A673 (cell line): ENCODE measurements around the gene HADHA. TPM values are rescaled to one million over a fixed set of nuclear protein-coding genes. Genes with fewer than 3 reads are reported as not detected.

Experiments
- BruUV-seq: library from RNA; stranded (reverse); fragments of 400-500 nt; replicated peaks from 2 replicates; lab custom pipeline; 2021; lab: Mats Ljungman, UMichigan
- CTCF ChIA-PET: fragments of 300-600 bp; sonication (Branson Sonifier 250); formaldehyde crosslinking; loops from one replicate; lab custom pipeline; 2022; ENCODE audit warnings: antibody characterized with exemption; lab: Charles Lee
- POLR2A ChIA-PET: fragments of 300-600 bp; sonication (Branson Sonifier 250); formaldehyde crosslinking; loops from one replicate; lab custom pipeline; 2022; ENCODE audit warnings: antibody characterized with exemption; ENCODE audit not compliant: low non-redundant PET; lab: Charles Lee
- DNase-seq: peaks from one replicate; pipeline ENCODE4 v3.0.0-alpha.2; 2015; ENCODE audit warnings: low spot score
- H3K27ac ChIP-seq: fragments of 200-600 bp; sonication (generic); 2 replicates; pipeline ENCODE4 v1.5.1; 2016; ENCODE audit warnings: mixed run types, low read depth, mild to moderate bottlenecking, mixed read lengths, antibody characterized with exemption, low read length; ENCODE audit not compliant: poor library complexity, severe bottlenecking
- H3K27me3 ChIP-seq: fragments of 200-600 bp; sonication (generic); replicated peaks from 2 replicates; pipeline ENCODE4 v1.6.1; 2017; ENCODE audit warnings: mixed run types, low read depth, mild to moderate bottlenecking, mixed read lengths, antibody characterized with exemption, low read length; ENCODE audit not compliant: insufficient read depth, poor library complexity
- H3K36me3 ChIP-seq: fragments of 200-600 bp; sonication (generic); 2 replicates; pipeline ENCODE4 v1.6.1; 2016; ENCODE audit warnings: mixed run types, mild to moderate bottlenecking, mixed read lengths, antibody characterized with exemption, low read length; ENCODE audit not compliant: insufficient read depth, poor library complexity, severe bottlenecking
- H3K4me1 ChIP-seq: fragments of 200-600 bp; sonication (generic); 2 replicates; pipeline ENCODE4 v1.6.1; 2017; ENCODE audit warnings: mixed run types, mild to moderate bottlenecking, mixed read lengths, antibody characterized with exemption, low read length; ENCODE audit not compliant: insufficient read depth, poor library complexity, severe bottlenecking
- H3K4me3 ChIP-seq: fragments of 200-600 bp; sonication (generic); 2 replicates; pipeline ENCODE4 v1.5.1; 2016; ENCODE audit warnings: low read depth, mixed run types, mild to moderate bottlenecking, mixed read lengths, low read length; ENCODE audit not compliant: poor library complexity, severe bottlenecking
- H3K9me3 ChIP-seq: fragments of 200-600 bp; sonication (generic); 2 replicates; pipeline ENCODE4 v1.6.1; 2016; ENCODE audit warnings: mixed run types, low read depth, mild to moderate bottlenecking, mixed read lengths, antibody characterized with exemption, low read length; ENCODE audit not compliant: poor library complexity, severe bottlenecking
- EZH2 ChIP-seq: fragments of 200-600 bp; sonication (generic); IDR thresholded peaks from 2 replicates; pipeline ENCODE4 v1.6.1; 2017; ENCODE audit warnings: borderline replicate concordance, low read depth, mild to moderate bottlenecking, mixed read lengths, antibody characterized with exemption, low read length; ENCODE audit not compliant: poor library complexity, severe bottlenecking
- intact Hi-C: fragments of 100-400 bp; cut with micrococcal nuclease; formaldehyde crosslinking; loops from one replicate; pipeline ENCODE4 v1.10.0; 2022; ENCODE audit not compliant: unreplicated experiment
- total RNA-seq: library from RNA; stranded (reverse); gene quantifications from 2 replicates; pipeline ENCODE4 v1.2.3, GENCODE V29; 2021
- TF ChIP-seq, protein P1 (sequence below): fragments of 300-800, 200-600 bp; sonication (generic); conservative IDR thresholded peaks from 2 replicates; pipeline ENCODE4 v1.5.1; 2017; ENCODE audit warnings: low read depth, mild to moderate bottlenecking, antibody characterized with exemption, low read length, moderate library complexity, mixed read lengths

The HADHA gene
- total RNA-seq, 1 experiment from 2014 or later = 136 TPM

DNA sequence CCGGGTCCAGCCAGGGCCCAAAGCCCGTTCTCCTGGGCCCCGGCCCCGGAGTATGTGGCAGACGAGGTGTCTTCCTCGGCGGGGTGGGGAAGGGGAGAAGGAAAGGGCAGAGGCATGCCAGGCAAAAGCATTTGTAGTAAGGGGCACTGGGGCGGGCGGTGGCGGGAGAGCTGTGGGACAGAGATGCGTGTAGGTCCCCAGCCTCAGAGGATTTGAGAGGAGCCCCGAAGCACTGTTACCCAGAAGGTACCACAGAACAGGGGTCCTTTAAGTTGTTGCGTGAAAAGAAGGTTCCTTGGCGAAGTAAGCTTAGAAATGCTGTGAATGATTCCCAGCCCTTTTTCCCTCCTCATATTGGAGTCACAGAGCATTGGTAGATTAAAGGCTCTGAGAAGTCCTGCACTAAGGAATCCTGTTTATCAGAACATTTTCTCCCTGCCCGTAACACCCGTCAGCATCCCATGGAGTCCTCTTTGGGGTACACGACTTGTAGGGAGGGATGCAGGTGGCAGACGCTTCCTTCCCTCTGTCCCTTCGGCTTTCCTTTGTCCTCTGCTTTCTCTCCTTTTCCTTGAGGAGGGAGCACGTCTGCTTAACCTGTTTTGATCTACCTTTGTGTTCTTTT lies 59.0 kb downstream of the HADHA start:
- H3K36me3 ChIP-seq = no peaks in the 10 kb centered on the region
- intact Hi-C loops = no loop called here
- BruUV-seq = no TSS peak
- no peaks in the 10 kb centered on the region for H3K4me1 ChIP-seq
- CTCF ChIA-PET = no interaction called here
- POLR2A ChIA-PET = no interaction called here
- H3K4me3 ChIP-seq = no peak overlapping the region
- no peak for TF ChIP-seq EZH2
- TF ChIP-seq, protein P1, sequence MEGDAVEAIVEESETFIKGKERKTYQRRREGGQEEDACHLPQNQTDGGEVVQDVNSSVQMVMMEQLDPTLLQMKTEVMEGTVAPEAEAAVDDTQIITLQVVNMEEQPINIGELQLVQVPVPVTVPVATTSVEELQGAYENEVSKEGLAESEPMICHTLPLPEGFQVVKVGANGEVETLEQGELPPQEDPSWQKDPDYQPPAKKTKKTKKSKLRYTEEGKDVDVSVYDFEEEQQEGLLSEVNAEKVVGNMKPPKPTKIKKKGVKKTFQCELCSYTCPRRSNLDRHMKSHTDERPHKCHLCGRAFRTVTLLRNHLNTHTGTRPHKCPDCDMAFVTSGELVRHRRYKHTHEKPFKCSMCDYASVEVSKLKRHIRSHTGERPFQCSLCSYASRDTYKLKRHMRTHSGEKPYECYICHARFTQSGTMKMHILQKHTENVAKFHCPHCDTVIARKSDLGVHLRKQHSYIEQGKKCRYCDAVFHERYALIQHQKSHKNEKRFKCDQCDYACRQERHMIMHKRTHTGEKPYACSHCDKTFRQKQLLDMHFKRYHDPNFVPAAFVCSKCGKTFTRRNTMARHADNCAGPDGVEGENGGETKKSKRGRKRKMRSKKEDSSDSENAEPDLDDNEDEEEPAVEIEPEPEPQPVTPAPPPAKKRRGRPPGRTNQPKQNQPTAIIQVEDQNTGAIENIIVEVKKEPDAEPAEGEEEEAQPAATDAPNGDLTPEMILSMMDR = no peak
- DNase-seq = no peak
- H3K27ac ChIP-seq = no peak overlapping the region
- no peaks in the 10 kb centered on the region for H3K27me3 ChIP-seq
- H3K9me3 ChIP-seq = no peaks in the 10 kb centered on the region

DNA sequence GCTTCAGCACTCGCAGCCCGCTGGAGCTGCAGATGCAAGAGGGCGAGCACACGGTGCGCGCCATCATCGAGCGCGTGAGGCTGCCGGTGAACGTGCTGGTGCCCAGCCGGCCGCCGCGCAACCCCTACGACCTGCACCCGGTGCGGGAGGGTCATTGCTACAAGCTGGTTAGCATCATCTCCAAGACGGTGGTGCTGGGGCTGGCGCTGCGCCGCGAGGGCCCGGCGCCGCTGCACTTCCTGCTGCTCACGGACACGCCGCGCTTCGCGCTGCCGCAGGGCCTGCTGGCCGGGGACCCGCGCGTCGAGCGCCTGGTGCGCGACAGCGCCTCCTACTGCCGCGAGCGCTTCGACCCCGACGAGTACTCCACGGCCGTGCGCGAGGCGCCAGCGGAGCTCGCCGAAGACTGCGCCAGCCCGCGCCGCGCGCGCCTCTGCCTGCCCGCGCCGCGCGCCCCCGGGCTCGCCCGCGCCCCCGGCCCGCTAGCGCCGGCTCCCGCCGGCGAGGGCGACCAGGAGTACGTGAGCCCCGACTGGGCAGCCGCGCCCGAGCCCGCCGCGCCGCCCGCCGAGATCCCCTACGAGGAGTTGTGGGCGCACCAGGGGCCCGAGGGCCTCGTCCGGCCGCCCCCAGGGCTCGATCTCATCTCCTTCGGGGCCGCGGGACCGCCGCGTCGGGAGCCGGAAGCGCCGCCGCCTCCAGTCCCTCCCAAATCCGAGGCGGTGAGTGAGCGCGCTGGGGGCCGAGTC lies 59.7 kb downstream of the HADHA start:
- CTCF ChIA-PET = no interaction called here
- H3K27ac ChIP-seq = no peak overlapping the region
- intact Hi-C loops = no loop called here
- POLR2A ChIA-PET = no interaction called here
- H3K27me3 ChIP-seq = no peaks in the 10 kb centered on the region
- no TSS peak for BruUV-seq
- H3K4me3 ChIP-seq = no peak overlapping the region
- no peak for DNase-seq
- no peaks in the 10 kb centered on the region for H3K36me3 ChIP-seq
- no peaks in the 10 kb centered on the region for H3K9me3 ChIP-seq
- TF ChIP-seq, protein P1 = no peak
- TF ChIP-seq EZH2 = no peak
- no peaks in the 10 kb centered on the region for H3K4me1 ChIP-seq

DNA sequence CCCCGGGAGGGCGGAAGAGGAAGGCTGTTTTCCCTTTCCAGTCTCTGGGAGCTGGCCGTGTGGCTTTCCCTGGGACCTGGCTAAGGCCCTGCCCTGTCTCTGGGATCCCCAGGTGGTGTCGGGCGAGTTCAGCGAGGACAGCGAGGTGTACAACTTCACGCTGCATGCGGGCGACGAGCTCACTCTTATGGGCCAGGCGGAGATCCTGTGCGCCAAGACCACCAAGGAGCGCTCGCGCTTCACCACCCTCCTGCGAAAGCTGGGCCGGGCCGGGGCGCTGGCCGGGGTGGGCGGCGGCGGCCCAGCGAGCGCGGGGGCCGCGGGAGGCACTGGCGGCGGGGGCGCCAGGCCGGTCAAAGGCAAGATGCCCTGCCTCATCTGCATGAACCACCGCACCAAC lies 60.3 kb downstream of the HADHA start:
- no peak for DNase-seq

More for the DNA sequence above, 60.3 kb downstream of the HADHA start:
- no peaks in the 10 kb centered on the region for H3K36me3 ChIP-seq
- ChIA-PET POLR2A (no interaction called here), CTCF (no interaction called here)
- no peaks in the 10 kb centered on the region for H3K27me3 ChIP-seq
- intact Hi-C loops = no loop called here
- no peak for TF ChIP-seq EZH2
- TF ChIP-seq, protein P1 = no peak
- H3K4me3 ChIP-seq = no peak overlapping the region
- H3K9me3 ChIP-seq = no peaks in the 10 kb centered on the region
- no TSS peak for BruUV-seq
- H3K4me1 ChIP-seq = peaks cover under 1% of the 10 kb centered on the region
- H3K27ac ChIP-seq = no peak overlapping the region
